Erythroblast (primary cell): ENCODE results near the gene CADPS2.

Experiments used
- GATA1 ChIP-seq: IDR thresholded peaks from 2 replicates; pipeline ENCODE4 v1.6.1; 2011; ENCODE audit warnings: low read depth, mild to moderate bottlenecking, control low read depth, low read length, moderate library complexity
- POLR2A ChIP-seq: IDR thresholded peaks from 2 replicates; pipeline ENCODE4 v1.6.1; 2011; ENCODE audit warnings: mild to moderate bottlenecking, low read length

DNA sequence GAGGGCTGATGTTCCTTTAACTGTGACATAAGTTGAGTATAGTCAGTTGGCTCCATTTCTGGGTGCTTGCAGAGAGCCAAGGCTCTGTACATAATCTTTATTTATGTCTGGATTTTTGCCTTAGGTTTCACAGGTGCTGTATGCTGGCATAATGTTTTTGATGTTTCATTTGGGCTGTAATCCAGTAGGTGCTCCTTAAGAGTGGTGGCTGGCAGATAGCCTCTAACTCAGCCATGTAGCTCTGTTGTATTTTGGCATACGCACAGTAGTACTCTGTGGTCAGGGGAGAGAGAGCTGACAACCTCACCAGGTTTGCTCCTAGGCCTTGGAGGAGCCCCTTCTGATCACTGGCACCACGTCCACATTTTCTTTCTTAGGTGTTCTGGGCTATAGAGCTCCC is 248.5 kb downstream of the CADPS2 start:
- TF ChIP-seq POLR2A (no peak), GATA1 (no peak)
